K562 (cell line): Measurements from ENCODE around the gene GPR152.
"Not testable (repeated sequence)": the region's sequence is repeated elsewhere in the genome, so short reads cannot be mapped to it uniquely, and the experiment has no call there.

Source experiments
- BCL6 ChIP-seq: fragments of 250-450 bp; sonication (Bioruptor Pico); IDR thresholded peaks from 2 replicates; pipeline ENCODE4 v1.4.0; 2020
- CTCF ChIP-seq, 3 experiments: IDR thresholded peaks in 2 of 3; conservative IDR thresholded peaks in 1 of 3; 2 replicates each; pipeline ENCODE4 v1.5.1; 2011 to 2012; ENCODE audit warnings: low read length in 3 of 3, mild to moderate bottlenecking in 3 of 3, control low read depth in 2 of 3, improper control_type of control experiment in 1 of 3, inconsistent platforms in 1 of 3, low read depth in 1 of 3, mixed read lengths in 1 of 3, moderate library complexity in 1 of 3; ENCODE audit not compliant: insufficient read depth in 2 of 3
- EZH2 ChIP-seq: IDR thresholded peaks from 2 replicates; pipeline ENCODE4 v1.6.1; 2012; ENCODE audit warnings: low read depth, mild to moderate bottlenecking, inconsistent platforms, low read length, borderline replicate concordance
- MTA1 ChIP-seq: fragments of 450-650 bp; IDR thresholded peaks from 2 replicates; pipeline ENCODE4 v1.6.1; 2017; ENCODE audit warnings: borderline replicate concordance
- RBM22 ChIP-seq: fragments of 200-400 bp; formaldehyde crosslinking; IDR thresholded peaks from 2 replicates; pipeline ENCODE4 v1.6.1; 2018; ENCODE audit warnings: low read length, low read depth; ENCODE audit not compliant: poor library complexity, severe bottlenecking
- TF ChIP-seq, protein P1 (sequence below): fragments of 450-650 bp; formaldehyde crosslinking; IDR thresholded peaks from 2 replicates; pipeline ENCODE4 v1.4.0; 2020; ENCODE audit warnings: mild to moderate bottlenecking, moderate library complexity
- TF ChIP-seq, protein P2 (sequence below), 2 experiments: fragments of 450-650 bp; IDR thresholded peaks; 2 replicates each; pipeline ENCODE4 v1.6.1; 2016; ENCODE audit warnings: mild to moderate bottlenecking in 2 of 2, borderline replicate concordance in 1 of 2, low read depth in 1 of 2, moderate library complexity in 1 of 2
- TF ChIP-seq, protein P3 (sequence below): fragments of 250-450 bp; sonication (Bioruptor Pico); IDR thresholded peaks from 2 replicates; pipeline ENCODE4 v1.8.0; 2022; ENCODE audit warnings: inconsistent platforms

DNA sequence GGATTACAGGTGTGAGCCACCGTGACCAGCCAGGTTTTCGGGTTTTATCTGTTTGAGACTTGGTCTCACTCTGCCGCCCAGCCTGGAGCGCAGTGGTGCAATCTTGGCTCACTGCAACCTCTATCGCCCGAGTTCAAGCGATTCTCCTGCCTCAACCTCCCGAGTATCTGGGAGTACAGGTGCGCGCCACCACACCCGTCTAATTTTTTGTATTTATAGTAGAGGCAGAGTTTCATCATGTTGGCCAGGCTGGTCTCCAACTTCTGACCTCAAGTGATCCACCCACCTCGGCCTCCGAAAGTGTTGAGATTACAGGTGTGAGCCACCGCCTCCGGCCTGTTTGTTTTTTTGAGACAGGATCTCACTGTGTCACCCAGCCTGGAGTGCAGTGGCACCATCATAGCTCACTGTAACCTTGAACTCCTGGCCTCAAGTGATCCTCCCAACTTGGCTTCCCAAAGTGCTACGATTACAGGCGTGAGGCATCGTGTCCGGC lies 25.1 kb downstream of the GPR152 start:
- not testable (repeated sequence) for TF ChIP-seq EZH2; MTA1; BCL6; RBM22; CTCF (IDR thresholded peaks at IDR 0.05 in 2 of 3, conservative IDR thresholded peaks at IDR 0.05 in 1 of 3; ENCODE audit: insufficient read depth in 2 of 3, low read depth in 1 of 3, low read length in 3 of 3)
- TF ChIP-seq, protein P1, sequence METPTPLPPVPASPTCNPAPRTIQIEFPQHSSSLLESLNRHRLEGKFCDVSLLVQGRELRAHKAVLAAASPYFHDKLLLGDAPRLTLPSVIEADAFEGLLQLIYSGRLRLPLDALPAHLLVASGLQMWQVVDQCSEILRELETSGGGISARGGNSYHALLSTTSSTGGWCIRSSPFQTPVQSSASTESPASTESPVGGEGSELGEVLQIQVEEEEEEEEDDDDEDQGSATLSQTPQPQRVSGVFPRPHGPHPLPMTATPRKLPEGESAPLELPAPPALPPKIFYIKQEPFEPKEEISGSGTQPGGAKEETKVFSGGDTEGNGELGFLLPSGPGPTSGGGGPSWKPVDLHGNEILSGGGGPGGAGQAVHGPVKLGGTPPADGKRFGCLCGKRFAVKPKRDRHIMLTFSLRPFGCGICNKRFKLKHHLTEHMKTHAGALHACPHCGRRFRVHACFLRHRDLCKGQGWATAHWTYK (CRISPR knock-in tag): not testable (repeated sequence)
- TF ChIP-seq, protein P2, sequence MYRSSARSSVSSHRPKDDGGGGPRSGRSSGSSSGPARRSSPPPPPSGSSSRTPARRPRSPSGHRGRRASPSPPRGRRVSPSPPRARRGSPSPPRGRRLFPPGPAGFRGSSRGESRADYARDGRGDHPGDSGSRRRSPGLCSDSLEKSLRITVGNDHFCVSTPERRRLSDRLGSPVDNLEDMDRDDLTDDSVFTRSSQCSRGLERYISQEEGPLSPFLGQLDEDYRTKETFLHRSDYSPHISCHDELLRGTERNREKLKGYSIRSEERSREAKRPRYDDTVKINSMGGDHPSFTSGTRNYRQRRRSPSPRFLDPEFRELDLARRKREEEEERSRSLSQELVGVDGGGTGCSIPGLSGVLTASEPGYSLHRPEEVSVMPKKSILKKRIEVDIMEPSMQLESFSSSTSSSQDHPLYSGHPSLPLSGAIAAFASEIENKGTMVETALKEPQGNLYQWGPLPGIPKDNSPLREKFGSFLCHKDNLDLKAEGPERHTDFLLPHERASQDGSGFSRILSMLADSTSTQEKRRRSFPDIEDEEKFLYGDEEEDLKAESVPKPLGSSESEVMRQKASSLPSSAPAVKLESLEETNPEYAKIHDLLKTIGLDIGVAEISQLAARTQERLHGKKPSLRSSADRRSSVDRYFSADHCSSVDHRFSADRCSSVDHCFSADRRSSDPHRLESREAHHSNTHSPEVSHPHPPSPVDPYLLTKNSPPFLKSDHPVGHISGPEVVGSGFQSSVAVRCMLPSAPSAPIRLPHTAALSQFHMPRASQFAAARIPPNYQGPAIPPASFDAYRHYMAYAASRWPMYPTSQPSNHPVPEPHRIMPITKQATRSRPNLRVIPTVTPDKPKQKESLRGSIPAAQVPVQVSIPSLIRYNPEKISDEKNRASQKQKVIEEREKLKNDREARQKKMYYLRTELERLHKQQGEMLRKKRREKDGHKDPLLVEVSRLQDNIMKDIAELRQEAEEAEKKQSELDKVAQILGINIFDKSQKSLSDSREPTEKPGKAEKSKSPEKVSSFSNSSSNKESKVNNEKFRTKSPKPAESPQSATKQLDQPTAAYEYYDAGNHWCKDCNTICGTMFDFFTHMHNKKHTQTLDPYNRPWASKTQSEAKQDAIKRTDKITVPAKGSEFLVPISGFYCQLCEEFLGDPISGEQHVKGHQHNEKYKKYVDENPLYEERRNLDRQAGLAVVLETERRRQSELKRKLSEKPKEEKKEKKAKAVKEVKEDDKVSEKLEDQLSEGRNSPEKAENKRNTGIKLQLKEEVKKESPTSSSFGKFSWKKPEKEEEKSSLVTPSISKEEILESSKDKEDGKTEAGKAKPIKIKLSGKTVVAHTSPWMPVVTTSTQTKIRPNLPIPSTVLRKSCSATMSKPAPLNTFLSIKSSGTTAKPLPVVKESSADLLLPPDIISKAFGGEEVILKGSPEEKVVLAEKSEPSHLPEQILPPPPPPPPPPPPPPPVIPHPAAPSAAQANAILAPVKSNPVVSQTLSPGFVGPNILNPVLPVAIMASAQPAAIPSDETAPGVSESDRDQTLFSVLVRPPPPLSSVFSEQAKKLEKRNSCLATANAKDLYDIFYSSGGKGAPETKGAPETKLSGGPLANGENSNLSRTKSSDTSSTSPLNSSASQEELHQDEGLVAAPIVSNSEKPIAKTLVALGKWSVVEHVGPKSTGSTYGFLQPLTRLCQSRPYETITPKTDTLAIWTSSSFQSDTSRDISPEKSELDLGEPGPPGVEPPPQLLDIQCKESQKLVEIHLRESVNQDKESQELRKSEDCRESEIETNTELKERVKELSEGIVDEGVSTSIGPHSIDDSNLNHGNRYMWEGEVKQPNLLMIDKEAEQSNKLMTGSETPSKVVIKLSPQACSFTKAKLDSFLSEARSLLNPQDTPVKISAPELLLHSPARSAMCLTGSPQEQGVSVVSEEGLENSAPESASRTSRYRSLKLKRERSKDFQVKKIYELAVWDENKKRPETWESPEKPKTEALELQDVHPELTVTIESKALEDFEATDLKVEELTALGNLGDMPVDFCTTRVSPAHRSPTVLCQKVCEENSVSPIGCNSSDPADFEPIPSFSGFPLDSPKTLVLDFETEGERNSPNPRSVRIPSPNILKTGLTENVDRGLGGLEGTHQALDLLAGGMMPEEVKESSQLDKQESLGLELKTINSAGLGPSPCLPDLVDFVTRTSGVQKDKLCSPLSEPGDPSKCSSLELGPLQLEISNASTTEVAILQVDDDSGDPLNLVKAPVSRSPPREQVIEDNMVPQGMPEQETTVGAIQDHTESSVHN (IDR thresholded peaks at IDR 0.05; ENCODE audit: borderline replicate concordance in 1 of 2, low read depth in 1 of 2): not testable (repeated sequence)
- TF ChIP-seq, protein P3, sequence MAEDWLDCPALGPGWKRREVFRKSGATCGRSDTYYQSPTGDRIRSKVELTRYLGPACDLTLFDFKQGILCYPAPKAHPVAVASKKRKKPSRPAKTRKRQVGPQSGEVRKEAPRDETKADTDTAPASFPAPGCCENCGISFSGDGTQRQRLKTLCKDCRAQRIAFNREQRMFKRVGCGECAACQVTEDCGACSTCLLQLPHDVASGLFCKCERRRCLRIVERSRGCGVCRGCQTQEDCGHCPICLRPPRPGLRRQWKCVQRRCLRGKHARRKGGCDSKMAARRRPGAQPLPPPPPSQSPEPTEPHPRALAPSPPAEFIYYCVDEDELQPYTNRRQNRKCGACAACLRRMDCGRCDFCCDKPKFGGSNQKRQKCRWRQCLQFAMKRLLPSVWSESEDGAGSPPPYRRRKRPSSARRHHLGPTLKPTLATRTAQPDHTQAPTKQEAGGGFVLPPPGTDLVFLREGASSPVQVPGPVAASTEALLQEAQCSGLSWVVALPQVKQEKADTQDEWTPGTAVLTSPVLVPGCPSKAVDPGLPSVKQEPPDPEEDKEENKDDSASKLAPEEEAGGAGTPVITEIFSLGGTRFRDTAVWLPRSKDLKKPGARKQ (CRISPR knock-in tag): not testable (repeated sequence)
